Lower leg skin (tissue), 4 donors: ENCODE data around the gene ESCO1. TPM values are rescaled to one million over a fixed set of nuclear protein-coding genes. Genes with fewer than 3 reads are reported as not detected.
"Not testable (repeated sequence)": the region's sequence is repeated elsewhere in the genome, so short reads cannot be mapped to it uniquely, and the experiment has no call there.

Experiments
- DNase-seq, 2 donors: peaks; one replicate each; pipeline ENCODE4 v3.0.0-alpha.2; 2019; ENCODE audit warnings: low spot score in 2 of 2
- H3K4me3 ChIP-seq: fragments of 200-600 bp; sonication (generic); 2 replicates; pipeline ENCODE4 v1.5.1; 2017; ENCODE audit warnings: mild to moderate bottlenecking, low read depth; ENCODE audit not compliant: poor library complexity, severe bottlenecking
- CTCF ChIP-seq, 3 donors: fragments of 450-650 bp; IDR thresholded peaks; one replicate each; pipeline ENCODE4 v1.5.1; 2016; ENCODE audit warnings: antibody characterized with exemption in 3 of 3, mild to moderate bottlenecking in 3 of 3, moderate library complexity in 2 of 3
- POLR2A ChIP-seq, 2 donors: fragments of 450-650 bp; IDR thresholded peaks; one replicate each; pipeline ENCODE4 v1.6.1; 2016 to 2017; ENCODE audit warnings: antibody characterized with exemption in 2 of 2, mild to moderate bottlenecking in 1 of 2, moderate library complexity in 1 of 2
- WGBS, 2 donors: methylation state at CpG; one replicate each; pipeline ENCODE4 v1.1.5; 2018; 5-methylcytosine and 5-hydroxymethylcytosine counted together
- intact Hi-C: fragments of 100-400 bp; cut with DNase I; formaldehyde crosslinking; loops from one replicate; pipeline ENCODE4 v1.15.0; 2023; ENCODE audit warnings: low total_unique reads
- total RNA-seq, 4 donors: library from RNA; depleted of rRNA; stranded (reverse); fragments of >200 nt; gene quantifications; one replicate each; pipeline ENCODE4 v1.1.0, GENCODE V29; 2016

ESCO1 gene
- total RNA-seq, 4 donors from 2014 or later = 11.8 to 18.5 (median 17.1) TPM

GRCh38 chr18:21632393-21632792, 31.9 kb upstream of the ESCO1 start:
- WGBS, 2 donors = 100% methylated on average over 1 of the region's 1 CpG
- no peak for DNase-seq
- TF ChIP-seq CTCF (IDR thresholded peaks at IDR 0.05) (no peak), POLR2A (IDR thresholded peaks at IDR 0.05) (no peak)
- no peak overlapping the region for H3K4me3 ChIP-seq
- intact Hi-C loops = no loop called here

- DNase-seq = no peak
- intact Hi-C loops = no loop called here
- H3K4me3 ChIP-seq = no peak overlapping the region
- no peak for TF ChIP-seq POLR2A (IDR thresholded peaks at IDR 0.05)
- no peak for TF ChIP-seq CTCF (IDR thresholded peaks at IDR 0.05)
- WGBS, 2 donors = 79 to 86% methylated on average over 9 of the region's 9 CpGs
Observed at GRCh38 chr18:21629089-21629832, 28.8 kb upstream of the ESCO1 start.

GRCh38 chr18:21621640-21622039, 21.1 kb upstream of the ESCO1 start:
- 93 to 94% methylated on average over 9 of the region's 9 CpGs for WGBS, 2 donors
- intact Hi-C loops, H3K4me3 ChIP-seq, DNase-seq: not testable (repeated sequence)

GRCh38 chr18:21612125-21613039, 11.9 kb upstream of the ESCO1 start, which contains the start of gene SNRPD1:
TSS of gene SNRPD1 (plus strand) at chr18:21612314. CDS start at chr18:21612430, 116 bp downstream.
- intact Hi-C loops = no loop called here
- no peak for TF ChIP-seq POLR2A (IDR thresholded peaks at IDR 0.05)
- peak in 1 of 3 donors; percentile 69 for TF ChIP-seq CTCF (IDR thresholded peaks at IDR 0.05)
- WGBS, 2 donors = 0% methylated on average over 41 to 52 of the region's 59 CpGs
- DNase-seq = peak; percentile 68 to 95
- H3K4me3 ChIP-seq = peak within 1 kb of the TSS; percentile 46

GRCh38 chr18:21611401-21612124, 11.1 kb upstream of the ESCO1 start:
- DNase-seq, H3K4me3 ChIP-seq, intact Hi-C loops: not testable (repeated sequence)
- 48 to 68% methylated on average over 30 of the region's 30 CpGs for WGBS, 2 donors

GRCh38 chr18:21605213-21605612, 4.7 kb upstream of the ESCO1 start:
- intact Hi-C loops = no loop called here

More at GRCh38 chr18:21605213-21605612, 4.7 kb upstream of the ESCO1 start:
- no peak for DNase-seq
- TF ChIP-seq POLR2A (IDR thresholded peaks at IDR 0.05) = no peak
- TF ChIP-seq CTCF (IDR thresholded peaks at IDR 0.05) = no peak
- no peak overlapping the region for H3K4me3 ChIP-seq
